ENCODE measurements around the gene TERC. TPM values are rescaled to one million over a fixed set of nuclear protein-coding genes. Genes with fewer than 3 reads are reported as not detected.

TERC gene
- total RNA-seq, 1 experiment from 2014 or later = 47.0 TPM

DNA sequence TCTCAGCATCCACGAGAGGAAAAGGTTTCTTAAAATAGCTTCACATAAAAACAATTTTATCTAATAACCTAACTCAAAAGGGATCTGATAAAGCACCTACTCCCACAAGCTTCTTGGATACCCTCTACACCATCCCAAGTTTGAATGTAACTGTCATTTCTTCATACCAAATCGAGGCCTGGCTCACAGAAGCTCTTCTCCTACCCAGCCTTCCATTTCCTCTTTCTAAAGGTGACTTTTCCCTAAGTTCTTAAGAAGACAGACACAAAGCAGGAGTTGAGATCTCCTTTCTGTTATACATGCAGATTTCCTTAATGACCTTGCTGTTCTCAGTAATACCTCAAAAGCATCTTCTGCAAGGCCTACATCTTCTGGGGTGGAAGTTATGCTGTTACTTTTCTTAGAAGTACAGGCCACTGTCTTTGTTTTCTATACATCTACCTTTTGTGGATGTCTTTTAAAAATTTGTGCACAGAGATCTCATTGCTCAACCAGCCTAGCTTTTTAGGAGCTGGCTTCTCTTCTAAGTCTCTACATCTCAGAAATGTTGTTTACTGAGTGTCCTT is 44.5 kb upstream of the TERC start:
- Histone ChIP-seq H3K9ac (ENCODE audit: low read length) (no peak overlapping the region), H3K4me1 (ENCODE audit: control insufficient read depth in 1 of 2, insufficient read depth in 2 of 2, low read length in 2 of 2) (no peaks in the 10 kb centered on the region), H3K4me2 (ENCODE audit: low read length) (no peak overlapping the region), H3K27me3 (ENCODE audit: insufficient read depth, low read length) (no peaks in the 10 kb centered on the region), H3K9me2 (ENCODE audit: insufficient read depth) (no peaks in the 10 kb centered on the region), H4K20me1 (ENCODE audit: insufficient read depth) (no peaks in the 10 kb centered on the region), H3K36me3 (ENCODE audit: control insufficient read depth in 1 of 2, insufficient read depth in 2 of 2, low read length in 2 of 2) (no peaks in the 10 kb centered on the region), H3K27ac (ENCODE audit: low read depth, low read length) (no peak overlapping the region), H3K79me2 (ENCODE audit: insufficient read depth, low read length) (no peaks in the 10 kb centered on the region), H3K9me3 (ENCODE audit: control insufficient read depth in 1 of 2, insufficient read depth in 1 of 2, low read depth in 1 of 2, low read length in 2 of 2) (no peaks in the 10 kb centered on the region), H2AFZ (ENCODE audit: low read depth, low read length, poor library complexity, severe bottlenecking) (no peak overlapping the region), H3K4me3 (replicated peaks in 1 of 2; ENCODE audit: low read depth in 1 of 2, low read length in 2 of 2) (no peak overlapping the region)
- intact Hi-C loops (cut with micrococcal nuclease) = no loop called here
- TF ChIP-seq FOSL1 (IDR thresholded peaks at IDR 0.05; ENCODE audit: low read depth) (no peak), JUND (IDR thresholded peaks at IDR 0.05) (no peak), YY1 (IDR thresholded peaks at IDR 0.05; ENCODE audit: extremely low read depth, insufficient replicate concordance, low read depth, low read length) (no peak), EGR1 (IDR thresholded peaks at IDR 0.05; ENCODE audit: low read depth) (no peak), CEBPB (IDR thresholded peaks at IDR 0.05; ENCODE audit: low read depth) (no peak), CBX3 (IDR thresholded peaks at IDR 0.05; ENCODE audit: low read depth) (no peak), TCF7L2 (IDR thresholded peaks at IDR 0.05; ENCODE audit: borderline replicate concordance, extremely low read depth, insufficient read depth, insufficient read length) (no peak), ZFX (IDR thresholded peaks at IDR 0.05) (no peak), ELF1 (IDR thresholded peaks at IDR 0.05; ENCODE audit: borderline replicate concordance, low read depth) (no peak)
- TF ChIP-seq, protein P1, sequence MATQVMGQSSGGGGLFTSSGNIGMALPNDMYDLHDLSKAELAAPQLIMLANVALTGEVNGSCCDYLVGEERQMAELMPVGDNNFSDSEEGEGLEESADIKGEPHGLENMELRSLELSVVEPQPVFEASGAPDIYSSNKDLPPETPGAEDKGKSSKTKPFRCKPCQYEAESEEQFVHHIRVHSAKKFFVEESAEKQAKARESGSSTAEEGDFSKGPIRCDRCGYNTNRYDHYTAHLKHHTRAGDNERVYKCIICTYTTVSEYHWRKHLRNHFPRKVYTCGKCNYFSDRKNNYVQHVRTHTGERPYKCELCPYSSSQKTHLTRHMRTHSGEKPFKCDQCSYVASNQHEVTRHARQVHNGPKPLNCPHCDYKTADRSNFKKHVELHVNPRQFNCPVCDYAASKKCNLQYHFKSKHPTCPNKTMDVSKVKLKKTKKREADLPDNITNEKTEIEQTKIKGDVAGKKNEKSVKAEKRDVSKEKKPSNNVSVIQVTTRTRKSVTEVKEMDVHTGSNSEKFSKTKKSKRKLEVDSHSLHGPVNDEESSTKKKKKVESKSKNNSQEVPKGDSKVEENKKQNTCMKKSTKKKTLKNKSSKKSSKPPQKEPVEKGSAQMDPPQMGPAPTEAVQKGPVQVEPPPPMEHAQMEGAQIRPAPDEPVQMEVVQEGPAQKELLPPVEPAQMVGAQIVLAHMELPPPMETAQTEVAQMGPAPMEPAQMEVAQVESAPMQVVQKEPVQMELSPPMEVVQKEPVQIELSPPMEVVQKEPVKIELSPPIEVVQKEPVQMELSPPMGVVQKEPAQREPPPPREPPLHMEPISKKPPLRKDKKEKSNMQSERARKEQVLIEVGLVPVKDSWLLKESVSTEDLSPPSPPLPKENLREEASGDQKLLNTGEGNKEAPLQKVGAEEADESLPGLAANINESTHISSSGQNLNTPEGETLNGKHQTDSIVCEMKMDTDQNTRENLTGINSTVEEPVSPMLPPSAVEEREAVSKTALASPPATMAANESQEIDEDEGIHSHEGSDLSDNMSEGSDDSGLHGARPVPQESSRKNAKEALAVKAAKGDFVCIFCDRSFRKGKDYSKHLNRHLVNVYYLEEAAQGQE (IDR thresholded peaks at IDR 0.05; ENCODE audit: low read depth) = no peak
- ChIA-PET CTCF (no interaction called here), POLR2A (no interaction called here), RAD21 (ENCODE audit: low non-redundant PET in 1 of 2, low total read pairs in 2 of 2, uncharacterized antibody in 2 of 2, unreplicated experiment in 2 of 2) (no interaction called here)
- DNase-seq (ENCODE audit: low read depth, low spot score) (no peak), ATAC-seq (no peak)
- BruUV-seq (replicated peaks) = no TSS peak
